GM20431 (cell line): ENCODE data around the gene FMN1.
"Not testable (repeated sequence)": the region's sequence is repeated elsewhere in the genome, so short reads cannot be mapped to it uniquely, and the experiment has no call there.

Experiments
- in situ Hi-C: fragments of 300-500 bp; cut with MseI, MboI; formaldehyde crosslinking; loops from one replicate; pipeline ENCODE4 v1.15.0; 2020; ENCODE audit warnings: low sequenced_read_pairs; ENCODE audit not compliant: unreplicated experiment

Gene FMN1

DNA sequence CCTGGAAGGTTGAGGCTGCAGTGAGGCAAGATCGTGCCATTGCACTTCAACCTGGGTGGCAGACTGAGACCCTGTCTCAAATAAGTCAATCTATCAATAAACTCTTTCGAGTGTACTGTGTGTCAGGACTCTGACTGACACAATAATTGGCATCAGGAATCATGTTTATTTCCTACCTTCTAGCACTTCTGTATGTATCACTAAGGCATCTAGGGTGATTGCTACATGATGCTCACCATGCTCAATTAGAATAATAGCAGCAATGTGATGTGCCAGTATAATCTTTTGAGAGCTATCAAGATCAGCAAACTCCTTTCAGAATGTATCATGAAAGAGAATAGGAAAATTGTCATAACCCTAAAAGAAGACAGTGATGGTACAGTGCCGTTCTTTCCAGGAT, 95.3 kb downstream of the FMN1 start:
- in situ Hi-C loops, result no loop called here

DNA sequence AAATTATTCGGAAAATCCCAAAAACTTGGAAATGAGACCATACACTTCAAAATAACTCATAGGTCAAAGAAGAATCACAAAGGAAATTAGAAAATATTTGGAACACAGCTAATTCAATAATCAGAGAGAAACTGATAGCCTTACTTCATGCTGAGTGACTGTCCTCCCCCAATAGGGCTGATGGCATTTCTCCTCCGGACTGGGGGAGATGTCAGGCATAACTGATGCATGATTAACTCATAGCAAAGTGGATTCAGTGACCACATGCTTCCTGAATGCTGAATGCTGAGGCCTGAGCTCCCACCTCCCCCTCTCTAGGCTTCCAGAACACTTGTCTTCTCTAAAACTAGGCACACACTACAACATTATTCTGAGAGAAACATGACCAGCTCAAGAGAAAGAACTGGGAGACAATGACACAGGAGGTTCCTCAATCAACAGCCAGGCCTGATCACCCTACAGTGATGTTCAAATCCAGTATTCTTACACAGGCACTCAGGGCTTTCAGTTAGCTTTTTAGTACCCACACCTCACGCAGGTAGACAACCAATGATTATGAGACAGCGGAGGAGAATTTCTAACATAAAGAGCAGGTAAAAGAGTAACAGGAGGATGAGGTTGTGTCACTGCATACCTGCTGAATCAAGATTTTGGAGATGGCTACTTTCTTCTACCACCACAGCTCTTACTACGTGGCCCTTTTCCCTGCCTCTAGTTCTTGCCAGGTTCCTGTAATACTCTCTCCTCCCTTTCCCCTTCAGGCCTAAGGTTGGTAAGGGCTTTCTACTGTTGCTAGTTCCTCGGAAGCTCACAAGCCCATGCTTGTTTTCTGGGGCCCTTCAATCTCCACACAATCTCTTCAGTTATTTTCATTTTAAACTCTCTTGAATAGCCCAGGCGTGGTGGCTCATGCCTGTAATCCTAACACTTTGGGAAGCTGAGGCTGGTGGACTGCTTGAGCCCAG, 96.1 kb downstream of the FMN1 start:
- in situ Hi-C loops, result no loop called here

DNA sequence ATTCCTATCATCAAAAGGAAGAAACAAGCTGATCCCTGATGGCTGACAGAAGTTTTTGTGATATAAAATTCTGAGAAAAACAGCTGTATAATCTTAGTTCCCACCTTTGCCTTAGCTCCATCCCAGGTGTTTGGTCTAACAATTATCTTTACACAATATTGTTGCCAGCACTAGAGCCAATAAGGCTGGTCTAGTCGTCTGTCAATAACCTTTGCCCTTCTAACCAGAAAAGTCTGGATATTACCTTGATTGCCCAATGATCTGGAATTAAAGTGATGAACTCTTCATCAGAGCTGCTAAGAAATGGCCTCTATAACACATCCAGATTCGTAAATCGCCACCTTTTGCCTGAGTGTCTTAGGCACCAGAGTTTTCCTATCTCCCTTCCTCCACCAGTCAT, 98.4 kb downstream of the FMN1 start:
- in situ Hi-C loops, result no loop called here

DNA sequence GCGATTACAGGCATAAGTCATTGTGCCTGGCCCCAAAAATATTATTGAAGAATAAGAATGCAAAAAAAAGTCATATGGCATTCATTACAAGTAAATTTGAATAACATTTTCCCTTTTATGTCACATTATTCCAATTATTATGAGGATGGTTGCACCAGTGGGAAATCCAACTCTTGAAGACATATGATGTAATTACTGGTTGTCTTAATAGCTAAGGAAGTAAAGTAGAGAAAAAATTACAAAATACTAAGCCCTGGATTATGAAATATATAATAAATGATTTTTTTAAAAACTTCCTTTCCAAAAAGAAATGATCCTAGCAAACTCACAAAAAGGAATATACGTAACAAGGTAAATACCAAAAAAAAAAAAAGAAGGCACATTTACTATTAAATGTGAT, 98.9 kb downstream of the FMN1 start:
- in situ Hi-C loops, result no loop called here

DNA sequence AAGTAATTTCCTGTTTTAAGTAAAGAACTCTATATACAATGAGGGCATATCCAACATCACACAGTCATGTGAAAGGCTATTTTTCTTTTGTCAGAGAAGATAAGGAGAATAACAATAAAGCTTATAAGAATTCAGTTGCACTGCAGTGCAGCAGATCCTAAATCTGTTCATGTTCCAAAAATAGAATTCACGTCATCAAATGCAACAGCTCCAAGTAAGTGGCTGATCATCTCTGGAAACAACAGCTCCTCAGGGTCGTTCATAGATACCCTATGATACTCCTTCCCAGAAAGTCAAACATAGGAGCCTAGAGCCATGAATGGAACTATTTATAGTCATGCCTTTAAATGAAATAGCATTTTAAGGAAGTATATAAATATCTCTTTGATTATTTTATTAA, 100.2 kb downstream of the FMN1 start:
- in situ Hi-C loops, result no loop called here

DNA sequence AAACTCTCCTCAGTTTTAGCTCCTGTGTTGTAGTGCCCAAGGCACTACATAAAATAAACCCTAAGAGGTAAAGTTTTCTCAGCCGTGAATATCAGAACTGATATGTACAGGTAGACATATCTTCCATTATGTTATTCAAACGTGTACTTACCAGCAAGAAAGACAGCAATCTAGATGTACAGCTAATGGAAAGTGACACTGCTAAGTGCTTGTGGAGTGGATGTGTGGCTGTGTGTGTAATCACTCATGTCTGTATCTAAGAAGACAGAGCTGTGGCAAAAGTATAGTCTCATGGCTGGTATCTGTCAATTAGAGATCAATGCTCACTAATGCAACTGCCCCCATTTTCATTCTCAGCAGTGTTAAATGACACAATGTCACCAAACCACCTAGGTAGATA, 101.3 kb downstream of the FMN1 start:
- in situ Hi-C loops, result no loop called here

DNA sequence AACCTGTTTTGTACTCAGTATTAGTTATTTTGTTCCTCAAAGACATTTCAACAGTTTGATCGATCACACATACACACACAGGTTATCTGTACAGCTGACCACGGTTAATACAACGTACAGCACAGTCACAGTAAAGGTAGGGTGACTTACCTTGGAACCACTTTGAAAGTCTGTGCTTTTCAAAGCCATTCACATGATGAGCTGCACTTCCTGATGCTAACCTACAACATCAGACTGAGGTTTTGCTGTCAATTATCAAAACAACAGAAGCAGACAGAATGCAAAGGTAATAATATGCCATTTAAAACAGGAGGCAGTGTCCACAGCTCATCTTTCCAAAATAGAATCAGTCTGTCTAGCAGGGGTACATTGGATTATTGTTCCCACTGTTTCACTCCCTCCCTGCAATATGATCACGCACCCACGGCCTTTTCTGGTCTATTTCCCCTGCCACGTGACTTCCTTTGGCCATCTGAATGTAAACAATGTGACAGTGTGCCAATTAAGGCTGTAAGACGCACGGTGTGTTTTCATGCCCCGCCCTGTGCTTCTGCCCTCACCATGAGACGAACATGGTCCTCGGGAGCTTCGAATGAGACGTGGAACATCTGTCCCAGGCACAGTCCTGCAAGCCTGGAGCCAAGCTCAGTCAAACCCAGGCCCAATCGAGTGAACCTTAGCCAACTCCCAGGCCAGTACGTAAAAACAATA, 102.4 kb downstream of the FMN1 start:
- in situ Hi-C loops, result no loop called here

DNA sequence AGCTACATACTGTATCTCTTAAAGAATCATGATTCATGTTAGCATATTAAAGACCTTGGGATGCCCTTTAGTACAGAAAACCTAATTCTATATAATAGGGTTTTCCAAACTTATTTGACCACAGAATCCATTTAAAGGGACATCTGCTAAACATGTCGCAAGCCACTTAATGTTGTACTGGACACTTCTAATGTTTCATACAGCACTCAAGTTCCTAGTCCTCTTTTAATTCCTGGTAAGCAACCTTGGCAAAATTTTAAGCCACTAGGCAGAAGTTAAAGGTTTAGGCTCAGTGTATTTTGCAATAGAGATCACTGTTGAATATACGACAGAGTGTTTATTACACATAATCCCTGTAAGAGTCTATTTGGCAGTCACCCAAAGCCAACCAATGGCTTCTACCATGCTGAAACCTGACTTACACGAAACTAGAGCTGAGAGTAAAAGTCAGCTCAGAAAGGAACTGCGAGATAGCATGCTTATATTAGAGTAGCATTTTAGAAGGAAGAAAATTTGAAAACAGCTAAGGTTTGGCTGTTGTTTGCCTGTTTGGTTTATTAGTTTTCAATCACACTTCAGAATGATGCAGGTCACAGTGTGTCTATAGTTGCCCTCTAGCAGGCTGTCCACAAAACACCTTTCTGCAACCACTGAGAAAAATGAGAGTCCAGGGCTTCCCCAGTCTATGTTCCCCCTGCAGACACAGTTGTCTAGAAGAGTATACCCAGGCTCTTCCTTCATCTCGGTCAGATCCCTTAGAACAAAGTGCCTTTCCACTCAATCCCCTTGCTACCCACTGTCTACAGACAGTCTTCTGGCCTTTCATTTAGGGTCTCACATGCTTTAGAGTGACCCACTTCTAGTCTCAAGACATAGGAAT, 104.4 kb downstream of the FMN1 start:
- in situ Hi-C loops, result no loop called here

DNA sequence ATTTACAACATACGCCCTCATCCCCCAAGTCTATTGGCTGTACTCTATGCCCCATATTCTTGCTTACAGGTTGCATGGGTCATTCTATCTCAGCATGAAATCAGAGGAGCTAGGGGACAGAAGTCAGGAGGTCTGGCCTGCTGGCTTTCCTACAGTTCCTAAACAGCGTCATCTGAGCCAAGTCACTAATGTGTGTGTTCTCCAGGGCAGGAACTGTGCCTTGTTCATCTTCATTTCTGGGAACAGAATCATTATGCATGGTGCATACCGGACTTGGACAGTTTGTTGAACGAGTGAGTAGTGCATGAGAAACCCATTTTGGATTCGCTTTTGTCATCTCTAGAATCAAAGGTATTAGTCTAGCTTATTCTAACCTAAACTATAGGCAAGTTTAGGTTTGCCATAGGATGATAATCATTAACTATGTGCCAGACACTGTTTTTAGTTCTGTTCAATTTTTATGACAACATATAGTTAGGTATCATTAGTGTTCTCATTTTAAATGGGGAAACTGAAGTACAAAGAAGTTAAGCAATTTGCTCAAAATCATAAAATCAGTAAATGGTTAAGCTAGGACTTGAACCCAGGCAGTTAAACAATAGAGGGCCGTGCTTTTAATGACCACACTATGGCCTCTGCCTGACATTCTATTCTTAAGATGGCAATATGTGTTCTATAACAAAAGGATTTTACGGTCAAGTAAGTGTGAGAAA, 105.2 kb downstream of the FMN1 start:
- in situ Hi-C loops, result no loop called here

DNA sequence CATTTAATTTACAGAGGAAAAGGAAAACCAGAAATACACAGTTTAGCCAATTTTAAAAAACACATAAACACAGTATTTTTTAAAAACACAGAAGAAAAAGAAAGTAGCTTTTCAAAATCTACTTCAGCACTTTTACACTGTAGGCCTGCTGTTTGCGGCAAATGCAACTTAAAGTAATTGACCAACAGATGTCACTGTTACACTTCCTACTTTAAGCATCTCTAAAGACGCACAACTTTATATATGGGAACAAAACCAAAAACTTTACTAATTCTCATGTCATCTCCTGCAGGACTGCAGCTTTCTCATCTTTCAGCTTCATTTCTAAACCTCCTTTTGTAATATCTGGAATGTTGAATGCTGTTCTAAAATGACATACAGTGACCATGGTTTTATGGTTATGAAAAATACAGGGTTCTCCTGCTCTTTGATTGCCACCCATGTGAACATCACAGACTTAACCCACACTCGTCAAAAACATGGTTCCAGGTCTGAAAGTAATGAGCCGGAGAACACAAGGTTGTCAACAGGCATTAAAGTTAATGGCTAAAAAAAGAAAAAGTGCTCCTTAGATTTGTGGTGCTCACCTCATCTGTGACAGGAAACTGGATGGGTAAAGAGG, 107.9 kb downstream of the FMN1 start:
- in situ Hi-C loops, result no loop called here

DNA sequence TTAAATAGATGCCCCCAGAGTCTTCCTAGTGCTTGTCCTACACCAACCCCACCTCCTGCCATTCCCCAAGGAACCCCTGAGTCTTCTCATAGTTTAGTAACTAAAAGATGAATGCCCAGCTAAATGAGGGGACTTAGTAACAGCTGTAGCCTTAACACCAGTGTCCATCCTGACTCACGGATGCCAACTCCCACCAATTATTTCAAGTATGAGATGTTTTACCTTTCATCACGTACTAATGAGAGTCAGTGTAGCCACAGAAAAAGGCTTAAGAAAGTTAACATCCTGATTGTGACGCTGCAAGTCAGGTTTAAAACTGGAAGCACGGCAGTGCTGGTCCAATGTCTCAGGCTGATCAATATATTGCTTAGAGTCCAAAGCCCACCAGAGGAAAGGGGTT, 109.9 kb downstream of the FMN1 start:
- in situ Hi-C loops, result no loop called here

DNA sequence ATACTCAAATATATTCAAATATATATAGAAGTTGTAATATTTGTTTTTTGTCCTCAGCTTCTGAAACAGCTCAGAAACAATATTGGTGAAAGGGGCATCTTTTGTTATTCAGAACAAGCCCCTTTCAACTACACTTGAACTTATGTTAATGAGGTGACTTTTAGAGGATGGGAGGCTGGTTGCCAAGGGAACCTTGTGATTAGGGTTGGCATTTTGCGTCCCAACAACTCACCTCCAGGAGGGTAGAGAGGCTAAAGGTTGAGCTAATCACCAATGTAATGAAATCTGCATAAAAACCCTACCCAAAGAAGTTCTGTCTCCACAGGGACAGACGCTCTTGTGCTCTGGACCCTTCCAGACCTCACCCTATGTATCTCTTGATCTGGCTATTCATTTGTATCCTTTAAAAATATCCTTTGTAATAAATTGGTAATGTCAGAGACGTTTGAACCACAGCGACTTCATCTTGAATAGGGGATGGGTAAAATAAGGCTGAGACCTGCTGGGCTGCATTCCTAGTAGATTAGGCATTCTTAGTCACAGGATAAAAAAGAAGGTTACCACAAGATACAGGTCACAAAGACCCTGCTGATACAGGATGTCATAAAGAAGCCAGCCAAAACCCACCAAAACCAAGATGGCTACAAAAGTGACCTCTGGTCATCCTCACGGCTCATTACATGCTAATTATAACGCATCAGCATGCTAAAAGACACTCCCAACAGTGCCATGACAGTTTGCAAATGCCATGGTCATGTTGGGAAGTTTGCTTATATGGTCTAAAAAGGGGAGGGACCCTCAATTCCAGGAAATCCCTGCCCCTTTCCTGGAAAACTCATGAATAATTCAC, 111.1 kb downstream of the FMN1 start:
- in situ Hi-C loops, result no loop called here

DNA sequence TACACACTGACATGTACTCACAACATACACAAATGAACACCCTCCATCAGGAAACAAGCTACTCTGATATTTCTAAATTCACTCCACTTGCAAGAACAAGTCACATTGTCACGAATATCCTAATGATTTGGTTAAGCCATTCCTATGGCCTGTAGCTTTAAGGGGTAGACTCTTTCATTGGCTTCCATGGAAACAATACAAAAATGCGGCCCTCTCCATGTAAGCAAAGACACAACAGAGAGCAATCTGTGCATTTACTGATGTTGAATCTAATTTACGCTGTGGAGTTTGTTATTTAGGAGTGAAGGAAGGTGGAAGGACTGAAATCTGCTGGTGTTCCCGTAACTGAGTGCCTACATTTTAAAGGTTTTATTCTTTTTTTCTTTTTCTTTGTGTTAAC, 114.5 kb downstream of the FMN1 start:
- in situ Hi-C loops, result no loop called here

DNA sequence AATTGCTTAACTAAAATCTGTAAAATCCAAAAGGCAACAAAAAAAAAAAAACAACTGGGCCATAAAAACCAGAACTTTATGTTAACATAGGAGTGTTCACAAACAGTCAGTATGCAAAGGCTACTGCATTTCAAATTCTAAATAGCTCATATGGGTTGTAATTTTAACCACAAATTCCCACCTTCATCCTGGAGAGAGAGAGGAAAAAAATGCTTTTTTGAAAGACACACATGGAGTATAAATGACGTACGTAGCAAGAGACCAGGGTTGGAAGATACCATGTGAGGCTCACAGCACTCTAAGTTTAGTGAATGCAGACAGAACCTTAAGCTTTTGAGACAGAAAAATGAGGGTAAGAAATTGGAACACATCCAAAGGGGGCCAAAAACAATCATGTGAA, 115.9 kb downstream of the FMN1 start:
- in situ Hi-C loops, result no loop called here

DNA sequence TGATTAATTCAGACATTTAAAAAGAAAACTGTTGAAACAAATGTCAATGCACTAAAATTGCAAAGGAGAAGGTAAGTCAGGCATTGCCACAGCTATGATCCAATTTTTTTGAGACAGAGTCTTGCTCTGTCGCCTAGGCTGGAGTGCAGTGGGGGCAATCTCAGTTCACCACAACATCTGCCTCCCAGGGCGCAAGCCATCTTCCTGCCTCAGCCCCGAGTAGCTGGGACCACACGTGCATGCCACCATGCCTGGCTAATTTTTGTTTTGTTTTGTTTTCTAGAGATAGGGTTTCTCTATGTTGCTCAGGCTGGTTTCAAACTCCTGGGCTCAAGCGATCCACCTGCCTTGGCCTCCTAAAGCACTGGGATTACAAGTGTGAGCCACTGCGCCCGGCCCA, 117.6 kb downstream of the FMN1 start:
- in situ Hi-C loops, result no loop called here

DNA sequence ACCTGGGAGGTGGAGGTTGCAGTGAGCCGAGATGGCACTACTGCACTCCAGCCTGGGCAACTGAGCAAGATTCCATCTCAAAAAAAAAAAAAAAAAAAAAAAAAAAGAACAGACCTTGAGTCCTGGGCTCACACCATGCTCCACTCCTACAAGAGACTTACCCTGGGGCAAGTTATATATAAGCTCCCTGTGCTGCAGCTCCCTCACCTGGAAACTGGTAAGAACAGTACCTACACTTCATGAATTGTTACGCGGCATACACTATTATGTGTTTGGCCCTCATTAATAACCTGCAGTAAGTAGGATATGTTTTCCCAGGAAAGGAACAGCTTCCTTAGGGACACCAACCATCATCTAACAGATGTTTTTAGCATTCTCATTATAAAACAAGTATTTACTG, 119.6 kb downstream of the FMN1 start:
- in situ Hi-C loops, result no loop called here

DNA sequence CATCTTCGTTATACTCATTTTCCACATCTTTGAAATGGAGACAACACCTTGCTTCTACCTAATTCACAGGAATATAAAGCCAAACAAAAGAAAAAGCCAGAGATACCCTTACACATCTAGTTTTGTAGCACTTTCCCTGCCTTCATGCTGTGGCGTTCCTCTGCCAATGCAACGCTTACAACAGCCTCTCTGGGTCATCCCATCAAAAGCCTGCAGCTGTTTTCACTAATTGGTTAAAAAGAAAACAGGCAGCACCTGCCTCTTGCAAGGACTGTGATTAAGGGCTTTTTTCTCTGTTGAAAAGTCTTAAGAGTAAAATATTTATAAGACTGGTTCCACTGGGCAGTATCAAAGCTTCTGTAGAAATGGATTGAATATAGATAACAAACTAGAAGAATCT, 120.3 kb downstream of the FMN1 start:
- in situ Hi-C loops, result no loop called here

DNA sequence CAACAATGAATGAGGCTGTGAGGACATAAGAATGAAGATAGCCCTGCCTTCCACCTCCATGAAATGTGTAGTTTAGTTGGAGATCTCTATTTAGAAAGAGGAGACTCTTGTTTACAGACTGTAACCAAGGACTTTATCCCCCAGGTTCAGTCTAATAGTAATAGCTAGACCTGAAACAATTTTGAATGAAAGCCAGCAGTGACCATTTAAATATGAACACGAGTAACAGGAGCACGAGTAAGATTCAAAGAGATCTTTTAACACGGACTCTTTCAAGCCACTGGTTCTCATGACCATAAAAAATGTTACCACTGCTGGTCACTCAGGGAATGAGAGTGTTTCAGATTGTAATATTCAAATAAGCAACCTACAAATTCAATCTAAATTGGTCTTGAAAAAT, 123.1 kb downstream of the FMN1 start:
- in situ Hi-C loops, result no loop called here

DNA sequence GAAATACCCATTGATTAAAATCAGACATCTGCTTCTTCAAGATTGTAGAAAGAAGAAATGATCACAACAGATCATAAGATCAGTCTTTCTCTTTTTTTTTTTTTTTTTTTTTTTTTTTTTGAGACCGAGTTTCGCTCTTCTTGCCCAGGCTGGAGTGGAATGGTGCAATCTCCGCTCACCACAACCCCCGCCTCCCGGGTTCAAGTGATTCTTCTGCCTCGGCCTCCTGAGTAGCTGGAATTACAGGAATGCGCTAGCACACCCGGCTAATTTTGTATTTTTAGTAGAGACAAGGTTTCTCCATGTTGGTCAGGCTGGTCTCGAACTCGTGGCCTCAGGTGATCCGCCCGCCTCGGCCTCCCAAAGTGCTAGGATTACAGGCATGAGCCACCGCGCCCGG, 124.6 kb downstream of the FMN1 start:
- in situ Hi-C loops, result not testable (repeated sequence)
